ENCODE measurements around the gene STK24. TPM values are rescaled to one million over a fixed set of nuclear protein-coding genes. Genes with fewer than 3 reads are reported as not detected.

STK24 gene
- total RNA-seq, 2 donors from 2014 or later = 115 to 125 TPM

DNA sequence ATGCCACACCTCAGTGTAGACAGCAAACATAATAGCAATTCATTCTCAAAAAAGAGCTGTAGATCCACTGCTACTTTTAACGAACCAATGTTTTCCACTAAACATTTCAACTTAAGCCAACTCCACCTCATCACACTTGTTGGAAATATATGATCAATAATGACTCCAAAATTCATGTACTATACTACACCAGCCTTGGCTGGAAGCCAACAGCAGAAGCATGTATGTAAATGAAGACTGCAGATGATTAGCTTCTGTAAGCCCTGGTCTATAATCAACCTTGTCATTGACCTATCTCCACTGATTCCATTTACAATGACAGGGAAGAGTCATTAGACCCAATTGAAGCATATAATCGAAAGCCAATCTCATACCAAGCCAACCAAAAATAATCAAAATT is 71.7 kb downstream of the STK24 start:
- H3K9ac ChIP-seq (ENCODE audit: extremely low read depth, low read length, poor library complexity, severe bottlenecking) = no peak overlapping the region
- H3K27ac ChIP-seq (ENCODE audit: low read depth, low read length) = no peak overlapping the region
- peaks cover 31% of the 10 kb centered on the region for H3K36me3 ChIP-seq (ENCODE audit: control insufficient read depth, insufficient read depth, low read length)
- peaks cover 56% of the 10 kb centered on the region for H3K4me1 ChIP-seq (ENCODE audit: control insufficient read depth, insufficient read depth, low read length)
- no peaks in the 10 kb centered on the region for H3K27me3 ChIP-seq (ENCODE audit: control insufficient read depth, insufficient read depth, low read length, poor library complexity, severe bottlenecking)
- no peak for DNase-seq
- no peaks in the 10 kb centered on the region for H3K9me3 ChIP-seq (ENCODE audit: control insufficient read depth, low read length)
- TF ChIP-seq, protein P1, sequence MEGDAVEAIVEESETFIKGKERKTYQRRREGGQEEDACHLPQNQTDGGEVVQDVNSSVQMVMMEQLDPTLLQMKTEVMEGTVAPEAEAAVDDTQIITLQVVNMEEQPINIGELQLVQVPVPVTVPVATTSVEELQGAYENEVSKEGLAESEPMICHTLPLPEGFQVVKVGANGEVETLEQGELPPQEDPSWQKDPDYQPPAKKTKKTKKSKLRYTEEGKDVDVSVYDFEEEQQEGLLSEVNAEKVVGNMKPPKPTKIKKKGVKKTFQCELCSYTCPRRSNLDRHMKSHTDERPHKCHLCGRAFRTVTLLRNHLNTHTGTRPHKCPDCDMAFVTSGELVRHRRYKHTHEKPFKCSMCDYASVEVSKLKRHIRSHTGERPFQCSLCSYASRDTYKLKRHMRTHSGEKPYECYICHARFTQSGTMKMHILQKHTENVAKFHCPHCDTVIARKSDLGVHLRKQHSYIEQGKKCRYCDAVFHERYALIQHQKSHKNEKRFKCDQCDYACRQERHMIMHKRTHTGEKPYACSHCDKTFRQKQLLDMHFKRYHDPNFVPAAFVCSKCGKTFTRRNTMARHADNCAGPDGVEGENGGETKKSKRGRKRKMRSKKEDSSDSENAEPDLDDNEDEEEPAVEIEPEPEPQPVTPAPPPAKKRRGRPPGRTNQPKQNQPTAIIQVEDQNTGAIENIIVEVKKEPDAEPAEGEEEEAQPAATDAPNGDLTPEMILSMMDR (conservative IDR thresholded peaks at IDR 0.05) = no peak
- H3K4me3 ChIP-seq (ENCODE audit: low read length) = no peak overlapping the region
- 98 to 100% methylated on average over 1 to 2 of the region's 2 CpGs for WGBS, 2 experiments (ENCODE audit: insufficient coverage in 1 of 2, insufficient read length in 1 of 2)
- no peak overlapping the region for H3K27ac Mint-ChIP-seq
- no peak overlapping the region for H3K4me3 Mint-ChIP-seq
- peaks cover 70% of the 10 kb centered on the region for H3K4me1 Mint-ChIP-seq
- peaks cover 8% of the 10 kb centered on the region for H3K36me3 Mint-ChIP-seq (ENCODE audit: low read depth)
- no peaks in the 10 kb centered on the region for H3K9me3 Mint-ChIP-seq
- H3K27me3 Mint-ChIP-seq (ENCODE audit: insufficient read depth) = no peaks in the 10 kb centered on the region

DNA sequence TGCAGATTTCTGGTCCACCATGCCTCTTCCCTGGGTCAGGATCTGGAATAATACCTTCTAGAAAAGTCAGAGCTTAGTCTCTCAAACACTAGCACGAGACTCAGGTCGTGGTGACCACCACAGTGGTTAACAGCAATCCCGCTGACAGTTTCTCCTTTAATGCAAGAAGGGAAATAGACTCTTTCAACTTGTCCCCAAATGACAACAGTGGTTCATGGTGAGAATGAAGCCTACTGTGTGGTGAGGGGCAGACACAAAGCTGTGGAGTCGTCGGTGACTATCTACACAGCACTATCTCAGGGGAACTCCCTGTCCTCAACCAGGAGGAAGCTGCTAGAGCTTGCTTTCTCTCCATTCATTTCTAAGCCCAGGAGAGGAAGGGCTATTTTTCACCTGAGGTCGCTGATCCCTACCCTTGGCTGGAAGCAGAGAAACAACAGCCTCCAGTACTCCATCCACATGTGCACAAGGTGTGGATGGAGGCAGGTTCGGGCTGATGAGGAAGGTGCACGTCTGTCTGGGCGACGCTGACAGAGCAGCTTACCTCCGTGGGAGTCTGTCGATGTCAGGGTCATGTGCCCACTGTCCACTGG is 72.4 kb downstream of the STK24 start:
- H3K27ac Mint-ChIP-seq = no peak overlapping the region
- H3K9me3 Mint-ChIP-seq = no peaks in the 10 kb centered on the region
- H3K4me1 Mint-ChIP-seq = peaks cover 73% of the 10 kb centered on the region
- peaks cover 12% of the 10 kb centered on the region for H3K36me3 Mint-ChIP-seq (ENCODE audit: low read depth)
- DNase-seq = no peak
- no peak overlapping the region for H3K27ac ChIP-seq (ENCODE audit: low read depth, low read length)
- H3K9me3 ChIP-seq (ENCODE audit: control insufficient read depth, low read length) = no peaks in the 10 kb centered on the region
- no peaks in the 10 kb centered on the region for H3K27me3 ChIP-seq (ENCODE audit: control insufficient read depth, insufficient read depth, low read length, poor library complexity, severe bottlenecking)
- no peak overlapping the region for H3K4me3 Mint-ChIP-seq
- TF ChIP-seq, protein P1 (conservative IDR thresholded peaks at IDR 0.05) = no peak
- H3K27me3 Mint-ChIP-seq (ENCODE audit: insufficient read depth) = no peaks in the 10 kb centered on the region
- H3K4me3 ChIP-seq (ENCODE audit: low read length) = no peak overlapping the region
- no peak overlapping the region for H3K9ac ChIP-seq (ENCODE audit: extremely low read depth, low read length, poor library complexity, severe bottlenecking)
- H3K4me1 ChIP-seq (ENCODE audit: control insufficient read depth, insufficient read depth, low read length) = peaks cover 60% of the 10 kb centered on the region
- H3K36me3 ChIP-seq (ENCODE audit: control insufficient read depth, insufficient read depth, low read length) = peaks cover 34% of the 10 kb centered on the region
- WGBS, 2 experiments (ENCODE audit: insufficient coverage in 1 of 2, insufficient read length in 1 of 2) = 87 to 98% methylated on average over 8 to 12 of the region's 12 CpGs

DNA sequence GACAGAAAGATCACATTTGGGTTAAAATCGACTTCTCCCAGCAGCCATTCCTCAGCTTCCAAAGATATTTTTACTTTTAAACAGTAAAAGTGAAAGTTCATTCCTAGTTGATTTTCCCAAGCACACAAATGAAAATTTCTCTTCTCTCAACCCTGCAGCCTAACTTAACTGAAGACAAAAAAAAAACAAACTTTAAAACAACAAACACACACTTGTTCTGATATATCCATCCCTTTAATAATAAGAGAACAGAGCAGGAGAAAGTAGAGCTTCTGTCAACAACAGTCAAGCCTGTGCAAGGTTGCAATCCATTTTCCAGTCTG is 72.9 kb downstream of the STK24 start:
- Mint-ChIP-seq H3K4me1 (peaks cover 70% of the 10 kb centered on the region), H3K27me3 (ENCODE audit: insufficient read depth) (no peaks in the 10 kb centered on the region), H3K36me3 (ENCODE audit: low read depth) (peaks cover 13% of the 10 kb centered on the region), H3K27ac (no peak overlapping the region), H3K9me3 (no peaks in the 10 kb centered on the region), H3K4me3 (no peak overlapping the region)
- DNase-seq = no peak
- Histone ChIP-seq H3K9me3 (ENCODE audit: control insufficient read depth, low read length) (no peaks in the 10 kb centered on the region), H3K36me3 (ENCODE audit: control insufficient read depth, insufficient read depth, low read length) (peaks cover 36% of the 10 kb centered on the region), H3K4me3 (ENCODE audit: low read length) (no peak overlapping the region), H3K27me3 (ENCODE audit: control insufficient read depth, insufficient read depth, low read length, poor library complexity, severe bottlenecking) (no peaks in the 10 kb centered on the region), H3K27ac (ENCODE audit: low read depth, low read length) (no peak overlapping the region), H3K9ac (ENCODE audit: extremely low read depth, low read length, poor library complexity, severe bottlenecking) (no peak overlapping the region), H3K4me1 (ENCODE audit: control insufficient read depth, insufficient read depth, low read length) (peaks cover 59% of the 10 kb centered on the region)
- TF ChIP-seq, protein P1 (conservative IDR thresholded peaks at IDR 0.05) = no peak
- 80 to 100% methylated on average over 1 of the region's 1 CpG for WGBS, 2 experiments (ENCODE audit: insufficient coverage in 1 of 2, insufficient read length in 1 of 2)

Measured in endodermal cell (in vitro differentiated cells).